ENCODE measurements around the gene YWHAE.
"Not testable (repeated sequence)": the region's sequence is repeated elsewhere in the genome, so short reads cannot be mapped to it uniquely, and the experiment has no call there.

The YWHAE gene

GRCh38 chr17:1325766-1326165, 74.3 kb downstream of the YWHAE start:
- DNase-seq (ENCODE audit: low spot score) = no peak

GRCh38 chr17:1324201-1324771, 75.7 kb downstream of the YWHAE start:
- no peak for DNase-seq (ENCODE audit: low spot score)

DNA sequence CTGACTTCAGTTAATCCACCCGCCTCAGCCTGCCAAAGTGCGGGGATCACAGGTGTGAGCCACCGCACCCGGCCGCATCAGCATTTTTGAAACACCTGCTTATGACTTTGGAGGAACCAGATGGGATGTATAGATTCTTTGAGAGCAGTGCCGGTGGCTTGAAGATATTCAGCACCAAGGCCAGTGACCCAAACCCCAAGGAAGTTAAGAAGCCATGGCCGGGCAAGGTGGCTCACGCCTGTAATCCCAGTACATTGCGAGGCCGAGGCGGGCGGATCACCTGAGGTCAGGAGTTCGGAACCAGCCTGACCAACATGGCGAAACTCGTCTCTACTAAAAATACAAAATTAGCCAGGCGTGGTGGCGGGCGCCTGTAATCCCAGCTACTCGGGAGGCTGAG, 76.7 kb downstream of the YWHAE start:
- DNase-seq (ENCODE audit: low spot score) = no peak

GRCh38 chr17:1322480-1322879, 77.5 kb downstream of the YWHAE start:
- no peak for DNase-seq (ENCODE audit: low spot score)

DNA sequence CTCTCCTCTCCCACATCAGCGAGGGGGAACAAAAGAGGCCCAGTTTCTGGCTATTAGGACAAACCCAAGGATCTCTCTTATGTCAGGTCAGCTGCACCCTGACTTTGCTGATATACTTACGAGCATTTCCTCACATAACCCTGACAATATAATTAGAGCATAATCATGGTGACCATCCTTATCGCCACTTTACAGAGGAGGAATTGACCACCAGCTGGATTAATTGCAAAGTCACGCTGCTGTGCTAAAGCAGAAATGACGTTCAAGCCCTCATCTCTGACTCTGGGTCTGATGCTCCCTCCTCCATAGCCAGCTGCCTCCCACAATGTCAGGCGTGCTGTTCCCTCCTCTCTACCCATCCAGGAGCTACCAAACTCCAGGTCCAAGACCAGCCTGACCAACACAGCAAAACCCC, 78.0 kb downstream of the YWHAE start:
- peak; percentile 57 for DNase-seq (ENCODE audit: low spot score)

GRCh38 chr17:1315891-1316403, 84.1 kb downstream of the YWHAE start:
- DNase-seq (ENCODE audit: low spot score) = no peak

DNA sequence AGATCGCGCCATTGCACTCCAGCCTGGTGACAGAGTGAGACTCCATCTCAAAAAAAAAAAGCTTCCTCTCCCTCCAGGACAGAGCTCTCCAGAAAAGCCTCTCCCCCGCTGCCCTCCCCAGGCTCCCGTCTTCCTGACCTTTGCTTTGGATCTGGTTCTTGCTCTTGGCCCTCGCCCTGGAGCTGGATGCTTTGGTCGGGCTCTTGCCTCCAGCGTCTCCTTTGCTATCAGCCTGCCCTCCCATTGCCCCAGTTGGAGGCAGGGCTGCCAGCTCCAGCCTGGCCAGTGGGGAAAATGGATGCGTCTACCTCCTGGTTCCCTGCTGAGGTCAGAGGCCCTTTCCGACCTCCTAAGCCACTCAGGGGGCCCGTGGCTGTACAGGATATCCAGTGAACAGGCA, 84.6 kb downstream of the YWHAE start:
- no peak for DNase-seq (ENCODE audit: low spot score)

GRCh38 chr17:1313270-1314005, 86.6 kb downstream of the YWHAE start:
- no peak for DNase-seq (ENCODE audit: low spot score)

DNA sequence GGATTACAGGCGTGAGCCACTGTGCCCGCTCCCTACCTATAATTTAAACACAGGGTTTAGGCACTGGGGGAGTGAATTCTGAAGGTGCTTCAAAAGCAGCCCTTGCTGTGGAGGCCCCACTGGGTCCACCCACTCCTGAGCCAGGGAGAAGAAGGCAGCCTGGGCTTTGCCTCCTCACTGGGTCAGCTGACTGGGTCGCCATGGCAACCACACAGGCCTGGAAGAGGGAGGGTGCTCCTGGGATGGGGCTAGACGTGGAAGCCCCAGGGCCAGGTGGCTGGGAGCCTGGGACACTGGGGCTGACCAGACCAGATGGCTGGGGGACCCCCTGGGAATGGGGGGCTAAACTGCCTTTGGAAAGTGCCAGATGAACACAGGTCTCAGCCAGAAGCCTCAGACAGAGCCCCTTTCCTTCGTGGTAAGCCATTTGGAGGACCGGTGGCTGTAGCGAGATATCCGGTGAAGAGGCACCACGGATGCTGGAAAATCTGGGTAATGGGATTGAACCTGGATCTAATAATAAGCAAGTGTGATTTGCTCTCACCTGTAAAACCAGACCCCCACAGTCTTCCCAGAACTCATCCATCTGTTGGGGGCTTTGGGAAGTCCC, 87.7 kb downstream of the YWHAE start:
- DNase-seq (ENCODE audit: low spot score) = no peak

GRCh38 chr17:1307829-1308228, 92.2 kb downstream of the YWHAE start:
- DNase-seq (ENCODE audit: low spot score) = not testable (repeated sequence)

- DNase-seq (ENCODE audit: low spot score) = no peak
Measured at GRCh38 chr17:1304962-1305563, 95.0 kb downstream of the YWHAE start.

- DNase-seq (ENCODE audit: low spot score) = no peak
Measured at GRCh38 chr17:1304522-1304921, 95.5 kb downstream of the YWHAE start.

DNA sequence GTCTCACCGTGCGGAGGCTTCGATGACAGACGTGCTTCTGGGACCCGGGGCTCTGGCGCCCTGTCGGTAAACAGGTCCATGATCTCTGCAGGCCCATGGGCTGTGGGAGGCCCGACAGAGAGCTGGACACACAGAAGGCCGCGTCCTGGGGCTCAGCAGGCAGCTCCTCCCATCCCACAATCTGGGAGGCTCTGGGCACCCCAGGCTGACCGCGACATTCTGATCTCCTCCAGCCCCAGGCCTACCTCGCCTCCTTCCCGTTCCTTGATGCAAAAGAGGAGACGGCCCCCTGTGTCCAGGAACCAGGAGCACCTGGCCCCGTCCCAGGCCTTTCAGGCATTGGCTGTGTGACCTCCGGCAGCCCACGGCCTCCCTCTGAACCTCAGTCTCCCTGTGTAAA, 97.3 kb downstream of the YWHAE start:
- DNase-seq (ENCODE audit: low spot score) = no peak

GRCh38 chr17:1301546-1301945, 98.5 kb downstream of the YWHAE start:
- DNase-seq (ENCODE audit: low spot score) = no peak

DNA sequence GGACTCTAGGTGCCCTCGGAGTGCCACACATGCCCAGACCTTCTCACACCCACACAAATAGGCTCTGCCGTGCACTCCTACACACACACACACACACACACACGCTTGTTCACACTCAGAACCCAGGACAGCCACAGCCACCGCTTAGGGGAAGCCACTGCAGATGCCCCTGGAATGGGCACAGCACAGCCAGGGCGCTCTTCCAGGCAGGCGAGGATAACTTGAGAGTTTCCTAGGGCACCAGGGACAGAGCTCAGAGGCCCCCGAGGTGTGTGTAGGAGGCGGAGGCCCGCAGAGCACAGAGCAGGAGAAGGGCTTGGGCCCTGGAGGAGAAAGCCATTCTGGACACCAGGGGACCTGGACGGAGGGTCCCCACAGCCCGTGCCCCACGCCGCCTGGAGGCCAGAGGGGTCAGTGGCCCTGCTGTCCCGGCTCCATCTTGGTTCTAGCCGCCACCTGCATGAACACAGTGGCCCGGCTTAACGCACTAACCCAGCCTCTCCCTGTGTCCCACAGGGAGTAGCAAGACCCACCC, 99.6 kb downstream of the YWHAE start:
- DNase-seq (ENCODE audit: low spot score) = no peak

GRCh38 chr17:1299552-1300370, 100.3 kb downstream of the YWHAE start:
- no peak for DNase-seq (ENCODE audit: low spot score)

DNA sequence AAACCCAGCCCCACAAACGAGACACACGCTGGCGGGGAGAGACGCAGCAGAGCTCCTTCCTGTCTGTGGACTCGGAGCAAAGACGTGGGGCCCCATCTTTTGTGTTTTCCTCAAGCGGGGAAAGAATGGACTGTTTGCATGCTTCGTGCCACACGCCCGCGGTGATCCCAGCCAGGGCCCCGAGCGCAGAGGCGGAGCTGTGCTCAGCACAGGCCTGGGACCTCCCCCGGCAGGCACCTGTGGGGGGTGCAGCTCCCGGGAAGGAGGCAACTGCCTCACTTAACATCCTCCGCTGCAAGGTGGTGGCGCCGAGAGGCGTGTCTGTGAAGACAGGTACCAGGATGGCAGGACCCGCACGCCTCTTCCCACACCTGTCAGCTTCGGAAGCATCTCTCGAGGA, 101.4 kb downstream of the YWHAE start:
- no peak for DNase-seq (ENCODE audit: low spot score)
